GM18951 (cell line): Measurements from ENCODE around the gene AKAP1.

Source experiments
- POLR2A ChIP-seq: IDR thresholded peaks from 4 replicates; pipeline ENCODE4 v1.6.1; 2011; ENCODE audit warnings: mild to moderate bottlenecking; ENCODE audit not compliant: insufficient read length, insufficient read depth; ENCODE audit errors: extremely low read depth
- in situ Hi-C: fragments of 300-500 bp; cut with MboI; formaldehyde crosslinking; loops from one replicate; pipeline ENCODE4 v1.12.0; 2022; ENCODE audit warnings: low sequenced_read_pairs, mixed read lengths, inconsistent platforms; ENCODE audit not compliant: unreplicated experiment

The AKAP1 gene

GRCh38 chr17:57105591-57105990 lies 20.5 kb downstream of the AKAP1 start:
- TF ChIP-seq POLR2A, result no peak
- in situ Hi-C loops, result no loop called here

GRCh38 chr17:57106107-57106835 lies 21.2 kb downstream of the AKAP1 start:
- in situ Hi-C loops, result no loop called here
- no peak for TF ChIP-seq POLR2A

GRCh38 chr17:57106836-57107497 lies 21.9 kb downstream of the AKAP1 start:
- no peak for TF ChIP-seq POLR2A
- in situ Hi-C loops, result no loop called here

- in situ Hi-C loops, result no loop called here
- no peak for TF ChIP-seq POLR2A
Measured at GRCh38 chr17:57107498-57108101, 22.6 kb downstream of the AKAP1 start.

GRCh38 chr17:57108671-57109392 lies 23.8 kb downstream of the AKAP1 start:
- in situ Hi-C loops, result no loop called here
- TF ChIP-seq POLR2A, result no peak

GRCh38 chr17:57109393-57110151 lies 24.5 kb downstream of the AKAP1 start:
- in situ Hi-C loops, result no loop called here
- TF ChIP-seq POLR2A, result no peak

GRCh38 chr17:57110152-57110542 lies 25.1 kb downstream of the AKAP1 start:
- in situ Hi-C loops, result no loop called here
- no peak for TF ChIP-seq POLR2A

- TF ChIP-seq POLR2A, result no peak
- in situ Hi-C loops, result no loop called here
Measured at GRCh38 chr17:57110579-57111325, 25.7 kb downstream of the AKAP1 start.

- TF ChIP-seq POLR2A, result no peak
- in situ Hi-C loops, result no loop called here
Measured at GRCh38 chr17:57111386-57111785, 26.3 kb downstream of the AKAP1 start.

- TF ChIP-seq POLR2A, result no peak
- in situ Hi-C loops, result no loop called here
Measured at GRCh38 chr17:57113011-57113410, 28.0 kb downstream of the AKAP1 start.

- in situ Hi-C loops, result no loop called here
- TF ChIP-seq POLR2A, result no peak
Measured at GRCh38 chr17:57113656-57114055, 28.6 kb downstream of the AKAP1 start.

- in situ Hi-C loops, result no loop called here
Measured at GRCh38 chr17:57114085-57114673, 29.1 kb downstream of the AKAP1 start.

More at GRCh38 chr17:57114085-57114673, 29.1 kb downstream of the AKAP1 start:
- TF ChIP-seq POLR2A, result no peak
